ENCODE results near the gene OGFR.

Gene OGFR

DNA sequence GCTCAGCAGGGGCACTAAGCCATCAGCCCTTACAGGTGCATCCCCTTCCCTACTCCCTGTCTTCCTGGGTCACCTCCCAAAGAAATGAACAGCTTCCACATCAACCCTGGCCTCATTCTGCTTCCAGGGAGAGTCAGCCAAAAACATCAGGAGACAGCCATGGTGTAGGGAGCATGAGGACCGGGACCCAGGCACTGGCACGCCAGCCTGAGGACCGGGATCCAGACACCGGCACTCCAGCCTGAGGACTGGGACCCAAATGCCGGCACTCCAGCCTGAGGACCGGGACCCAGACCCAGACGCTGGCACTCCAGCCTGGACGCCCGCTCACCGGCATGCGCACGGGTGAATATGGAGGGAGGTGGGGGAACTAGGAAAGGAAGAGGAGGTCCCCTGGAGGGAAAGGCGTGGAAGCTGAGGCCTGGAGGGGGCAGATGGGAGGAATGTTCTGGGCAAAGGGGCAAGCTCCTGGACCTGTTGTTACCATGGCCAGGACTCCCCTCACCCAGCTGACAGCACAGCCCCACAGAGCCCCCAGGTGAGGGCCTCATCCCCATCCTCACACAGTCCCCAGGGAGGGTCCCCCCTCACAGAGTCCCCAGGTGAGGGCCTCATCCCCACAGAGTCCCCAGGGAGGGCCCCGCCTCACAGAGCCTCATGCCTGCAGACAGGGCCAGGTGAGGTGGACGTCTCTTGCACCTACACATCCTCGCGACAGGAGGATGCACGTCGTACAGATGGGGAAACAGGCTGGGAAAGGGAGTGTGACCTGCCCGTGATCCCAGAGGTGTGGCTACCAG lies 34.3 kb upstream of the OGFR start:
- FAIRE-seq: no peak

DNA sequence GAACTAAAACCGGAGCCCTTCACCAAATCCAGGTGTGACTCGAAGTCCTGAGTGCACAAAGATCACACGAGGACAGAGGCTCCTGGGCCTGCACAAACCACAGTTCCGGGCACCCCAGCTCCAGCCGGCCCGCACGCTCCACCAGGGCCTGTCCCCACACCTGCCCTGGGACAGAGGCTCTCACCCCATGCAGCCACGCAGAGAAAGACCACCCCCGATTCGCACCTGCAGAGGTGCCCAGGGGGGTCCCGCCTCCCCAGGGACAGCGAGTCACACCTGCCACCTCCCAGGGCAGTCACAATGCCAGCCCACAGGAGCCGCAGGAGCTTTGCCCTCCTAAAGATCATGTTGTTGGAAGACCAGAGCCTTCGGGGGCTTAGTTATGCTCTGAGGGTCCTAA lies 33.7 kb upstream of the OGFR start:
- no peak for FAIRE-seq

DNA sequence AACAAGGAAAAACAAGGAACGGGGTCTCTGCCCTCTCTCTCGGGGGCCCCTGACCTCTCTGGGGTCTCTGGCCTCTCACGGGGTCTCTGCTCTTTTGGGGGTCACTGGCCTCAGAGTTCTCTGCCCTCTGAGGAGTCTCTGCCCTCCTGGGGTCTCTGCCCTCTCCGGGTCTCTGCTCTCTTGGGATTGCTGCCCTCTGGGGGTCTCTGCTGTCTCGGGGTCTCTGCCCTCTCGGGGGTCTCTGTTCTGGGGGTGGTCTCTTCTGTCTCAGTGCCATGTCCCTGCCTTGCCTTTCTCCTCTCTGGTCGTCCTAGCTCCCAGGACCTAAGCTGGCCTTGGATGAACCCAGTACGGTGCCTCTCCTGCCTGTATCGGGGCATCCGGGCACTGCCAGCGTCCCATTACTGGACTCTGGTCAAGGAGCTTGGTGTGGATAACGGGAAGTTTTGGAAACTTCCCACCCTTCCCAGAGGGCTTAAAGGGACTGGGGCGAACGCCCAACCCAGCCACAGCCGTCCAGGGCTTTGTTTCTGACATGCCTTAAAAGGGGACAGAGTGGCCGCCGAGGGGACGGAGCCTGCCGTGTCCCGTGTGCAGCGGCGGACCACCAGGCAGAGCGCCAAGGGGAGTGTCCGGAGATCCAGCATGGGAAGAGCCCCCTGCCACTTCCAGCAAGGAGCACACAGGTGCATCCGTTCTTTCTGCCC lies 33.1 kb upstream of the OGFR start:
- FAIRE-seq: no peak

DNA sequence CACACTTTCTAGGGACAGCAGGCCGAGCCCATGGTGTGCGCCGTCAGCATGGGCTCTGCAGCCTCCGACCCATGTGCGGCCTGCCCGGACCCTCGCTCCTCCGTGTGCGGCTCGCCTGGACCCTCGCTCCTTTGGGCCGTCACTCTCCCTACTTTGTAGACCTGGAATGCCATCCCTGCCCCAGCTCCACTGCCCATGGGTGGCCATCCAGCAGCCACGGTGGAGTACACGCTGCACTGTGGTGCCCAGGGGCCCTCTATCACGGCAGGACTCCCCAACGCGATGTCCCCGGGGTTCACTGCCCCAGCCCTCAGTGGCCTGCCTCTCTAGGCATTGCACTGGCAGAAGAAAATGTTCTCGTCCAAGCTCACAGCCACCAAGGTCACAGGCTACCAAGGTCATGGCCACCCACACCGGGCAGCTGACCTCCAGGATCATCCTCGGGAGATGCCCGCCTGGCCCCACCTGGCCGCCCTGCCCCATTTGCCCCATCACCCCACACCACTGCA lies 32.5 kb upstream of the OGFR start:
- FAIRE-seq: no peak

DNA sequence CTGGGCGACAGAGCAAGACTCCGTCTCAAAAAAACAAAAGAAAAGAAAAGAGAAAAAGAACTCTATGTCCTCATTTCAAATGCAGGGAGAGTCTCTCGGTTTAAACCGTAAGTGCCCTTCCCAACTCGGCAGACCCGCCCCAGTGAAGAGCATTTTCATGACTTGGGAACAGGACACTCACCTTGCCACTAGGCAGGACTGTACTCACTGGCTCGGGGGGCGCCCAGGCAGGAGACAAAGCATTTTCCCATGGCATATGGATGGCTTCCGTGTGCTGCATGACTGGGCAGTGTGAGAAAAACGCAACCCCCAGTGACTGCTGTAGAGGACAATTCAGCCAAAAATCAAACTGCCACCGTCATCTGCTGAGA lies 32.0 kb upstream of the OGFR start:
- FAIRE-seq: no peak

DNA sequence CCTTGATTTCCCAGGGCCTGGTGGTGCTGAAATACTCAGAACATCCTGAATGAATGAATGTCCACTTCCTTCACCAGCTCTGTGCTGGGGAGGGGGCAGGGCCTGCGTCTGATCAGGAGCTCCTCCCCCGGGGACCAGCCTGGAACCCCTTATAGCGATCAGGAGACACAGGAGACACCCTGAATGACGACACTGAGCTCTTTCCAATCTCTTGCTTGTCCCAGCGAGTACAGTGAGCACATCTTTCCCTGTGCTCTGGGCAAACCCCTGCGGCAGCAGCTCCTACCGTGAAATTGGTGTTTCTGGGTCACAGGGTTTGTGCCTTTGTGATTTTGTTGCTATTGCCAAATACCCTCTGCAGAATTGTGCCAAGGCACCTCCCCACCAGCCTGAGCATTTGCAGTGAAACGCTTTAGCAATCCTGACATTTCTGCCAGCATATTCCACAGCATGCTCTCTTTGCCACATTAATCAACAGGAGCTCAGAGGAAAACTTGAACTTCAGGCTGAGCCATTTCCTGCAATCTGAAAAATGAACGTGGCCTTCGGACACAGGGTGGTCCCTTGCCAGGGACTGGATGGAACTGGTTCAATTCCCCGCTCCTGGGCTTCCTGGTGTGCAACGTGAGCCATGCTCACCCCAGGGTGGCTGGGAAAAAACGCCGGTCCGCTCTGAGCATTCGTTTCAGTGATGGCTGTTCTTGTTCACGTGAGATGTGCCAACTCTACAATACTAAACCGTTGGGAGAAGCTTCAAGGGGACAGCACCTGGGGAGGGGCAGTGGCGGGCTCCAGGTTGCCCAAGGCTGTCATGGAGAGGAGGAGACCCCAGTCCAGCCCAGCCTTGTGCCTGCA lies 31.4 kb upstream of the OGFR start:
- no peak for FAIRE-seq

DNA sequence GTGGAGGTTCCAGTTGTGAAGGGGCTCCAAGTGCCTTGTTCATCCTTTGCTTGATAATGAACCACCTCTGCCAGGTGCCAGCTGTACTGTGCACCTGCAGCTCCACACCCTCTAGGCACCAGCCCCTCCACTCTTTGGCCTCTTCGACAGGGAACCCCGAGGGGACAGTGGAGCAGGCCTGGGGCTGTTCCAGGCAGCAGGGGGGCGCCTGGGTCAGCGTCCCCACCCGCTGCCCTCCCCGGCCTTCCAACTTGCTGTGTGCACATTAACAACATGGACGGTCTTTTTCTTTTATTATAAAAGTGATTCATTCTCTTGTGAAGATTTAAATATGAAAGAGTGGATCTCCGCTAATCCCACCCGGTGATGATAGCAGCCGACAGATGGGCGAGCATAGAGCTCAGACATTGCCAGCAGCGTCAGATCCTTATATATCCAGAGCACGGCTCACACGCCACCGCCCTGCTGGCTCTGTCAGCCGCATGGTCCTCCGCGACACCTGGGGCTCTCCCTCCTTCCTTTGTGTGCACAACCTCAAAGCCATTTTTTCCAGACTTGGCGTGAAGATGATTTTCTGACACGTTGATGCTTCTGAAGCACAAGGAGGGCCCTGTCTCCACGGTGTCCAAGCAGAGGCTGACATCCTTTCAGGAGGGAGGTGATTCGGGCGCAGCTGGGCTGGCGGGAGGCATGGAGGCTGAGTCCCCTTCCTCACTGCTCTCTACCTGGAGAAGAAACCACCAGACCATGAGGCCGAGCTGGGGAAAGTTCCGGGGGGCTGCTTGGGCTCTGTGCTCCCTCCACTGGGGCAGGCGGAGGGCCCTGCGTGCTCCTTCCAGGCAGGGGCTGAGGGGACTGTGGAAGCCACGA lies 30.6 kb upstream of the OGFR start:
- FAIRE-seq: no peak

DNA sequence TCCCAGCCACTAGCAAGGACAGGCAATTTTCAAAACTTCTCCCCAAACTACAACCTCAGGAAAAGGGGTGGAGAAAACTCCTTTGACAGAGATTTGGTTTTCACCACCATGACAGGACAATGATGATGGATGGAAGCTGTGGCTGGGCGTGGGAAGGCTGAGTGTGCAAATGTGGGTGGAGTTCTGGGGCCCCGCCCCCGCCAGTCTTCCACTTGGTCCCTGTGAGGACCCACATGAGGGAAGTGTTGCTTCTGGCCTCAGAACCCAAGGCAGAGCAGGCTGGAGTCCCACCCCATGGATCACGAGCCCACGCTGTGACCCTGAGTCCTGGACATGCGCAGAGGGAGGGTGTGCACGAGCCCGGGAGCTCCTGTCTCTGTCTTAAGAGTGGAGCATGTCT lies 29.9 kb upstream of the OGFR start:
- FAIRE-seq: no peak

DNA sequence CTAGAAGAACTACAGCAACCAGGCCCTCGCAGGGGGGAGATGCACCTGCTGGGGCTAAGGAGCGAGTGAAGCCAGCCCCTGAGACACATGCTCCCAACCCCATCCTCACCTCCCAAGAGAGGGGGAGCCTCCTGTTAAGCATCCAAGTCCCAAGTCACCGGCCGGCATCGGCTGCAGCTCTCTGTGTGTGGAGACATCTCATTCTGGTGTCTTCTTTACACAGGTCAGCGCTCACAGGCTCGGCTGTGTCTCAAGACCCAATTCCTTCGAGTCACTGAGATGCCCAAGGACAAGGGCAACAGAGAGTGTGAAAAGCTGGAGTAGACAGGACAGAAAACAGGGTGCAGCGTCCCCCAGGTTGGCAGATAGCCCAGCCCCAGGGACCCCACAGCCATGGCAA lies 29.4 kb upstream of the OGFR start:
- FAIRE-seq: no peak

DNA sequence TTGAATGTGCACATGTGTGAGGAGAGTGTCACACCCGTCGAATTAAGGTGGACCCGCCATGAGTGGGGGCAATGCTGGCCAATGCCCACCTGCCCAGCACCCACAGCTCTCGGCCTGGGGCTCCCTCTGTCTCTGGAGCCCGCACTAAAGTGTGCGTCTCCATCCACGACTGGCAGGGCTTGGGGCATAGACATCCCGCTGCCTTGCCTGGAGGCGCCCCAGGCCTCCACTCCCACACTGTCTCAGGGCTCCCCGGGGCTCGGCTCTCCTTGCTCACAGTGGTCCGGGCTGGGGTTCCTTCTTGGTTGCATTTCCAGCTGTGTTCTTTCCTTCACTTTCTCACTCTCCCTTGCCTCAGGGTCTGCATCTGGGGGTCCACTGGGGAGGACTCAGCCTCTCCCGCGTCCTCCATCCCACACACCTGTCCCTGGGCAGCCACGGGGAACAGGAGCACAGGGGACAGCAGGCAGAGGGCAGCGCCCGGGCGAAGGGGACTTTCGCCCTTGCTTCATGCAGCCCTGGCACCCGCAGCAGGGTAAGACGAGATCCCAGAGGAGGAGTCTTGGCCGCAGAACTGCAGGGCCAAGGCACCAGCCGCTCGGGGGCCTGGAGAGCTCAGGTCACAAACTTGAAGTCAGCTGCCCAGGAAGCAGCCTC lies 28.5 kb upstream of the OGFR start:
- FAIRE-seq: no peak

DNA sequence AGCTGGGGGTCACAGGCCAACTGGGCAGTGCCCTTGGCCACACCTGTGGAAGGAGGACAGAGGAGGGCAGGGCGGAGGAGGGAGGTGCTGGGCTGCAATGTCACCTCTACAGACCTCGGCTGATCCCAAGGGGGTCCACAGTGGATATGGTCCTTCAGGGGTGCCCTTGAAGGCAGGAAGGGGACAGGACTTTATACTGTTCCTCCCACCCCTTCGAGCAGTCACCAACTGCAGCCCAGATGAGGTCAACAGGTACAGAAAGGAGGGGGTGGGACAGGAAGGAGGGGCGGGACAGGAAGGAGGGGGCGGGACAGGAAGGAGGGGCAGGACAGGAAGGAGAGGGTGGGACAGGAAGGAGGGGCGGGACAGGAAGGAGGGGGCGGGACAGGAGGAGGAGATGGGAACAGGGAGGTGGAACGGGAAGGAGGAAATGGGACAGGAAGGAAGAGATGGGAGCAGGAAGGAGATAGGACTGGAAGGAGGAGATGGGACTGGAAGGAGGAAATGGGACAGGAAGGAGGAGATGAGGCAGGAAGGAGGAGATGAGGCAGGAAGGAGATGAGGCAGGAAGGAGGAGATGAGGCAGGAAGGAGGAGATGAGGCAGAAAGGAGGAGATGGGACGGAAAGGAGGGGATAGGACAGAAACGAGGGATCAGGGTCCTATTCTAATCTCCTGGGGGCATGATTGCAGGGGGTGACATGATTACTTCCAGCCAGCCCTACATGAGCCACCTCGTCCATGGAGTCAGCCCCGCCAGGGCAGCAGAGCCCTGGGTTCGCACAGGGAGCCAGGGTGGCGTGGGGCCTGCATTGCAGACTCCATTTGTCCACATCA lies 27.7 kb upstream of the OGFR start:
- FAIRE-seq: no peak

DNA sequence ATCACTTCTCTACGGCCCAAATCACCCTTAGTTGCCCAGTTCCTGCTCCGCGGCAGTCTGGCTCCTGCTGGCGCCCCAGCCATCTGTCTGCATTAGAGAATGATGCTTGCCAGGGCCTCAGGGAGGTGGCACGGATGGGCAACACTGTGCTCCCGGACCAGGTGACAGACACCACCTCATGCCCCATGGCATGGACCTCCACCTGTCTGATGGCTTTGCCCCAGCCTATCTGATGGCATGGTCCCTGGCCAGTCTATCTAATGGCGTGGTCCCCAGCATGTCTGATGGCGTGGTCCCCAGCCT lies 27.2 kb upstream of the OGFR start:
- FAIRE-seq: no peak

DNA sequence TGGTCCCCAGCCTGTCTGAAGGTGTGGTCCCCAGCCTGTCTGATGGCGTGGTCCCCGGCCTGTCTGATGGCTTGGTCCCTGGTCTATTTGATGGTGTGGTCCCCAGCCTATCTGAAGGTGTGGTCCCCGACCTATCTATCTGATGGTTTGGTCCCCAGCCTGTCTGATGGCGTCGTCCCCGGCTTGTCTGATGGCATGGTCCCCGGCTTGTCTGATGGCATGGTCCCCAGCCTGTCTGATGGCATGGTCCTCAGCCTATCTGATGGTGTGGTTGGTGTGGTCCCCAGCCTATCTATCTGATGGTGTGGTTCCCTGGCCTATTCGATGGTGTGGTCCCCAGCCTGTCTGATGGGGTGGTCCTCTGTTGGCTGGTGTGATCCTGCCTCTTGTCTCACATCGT lies 26.6 kb upstream of the OGFR start:
- no peak for FAIRE-seq

DNA sequence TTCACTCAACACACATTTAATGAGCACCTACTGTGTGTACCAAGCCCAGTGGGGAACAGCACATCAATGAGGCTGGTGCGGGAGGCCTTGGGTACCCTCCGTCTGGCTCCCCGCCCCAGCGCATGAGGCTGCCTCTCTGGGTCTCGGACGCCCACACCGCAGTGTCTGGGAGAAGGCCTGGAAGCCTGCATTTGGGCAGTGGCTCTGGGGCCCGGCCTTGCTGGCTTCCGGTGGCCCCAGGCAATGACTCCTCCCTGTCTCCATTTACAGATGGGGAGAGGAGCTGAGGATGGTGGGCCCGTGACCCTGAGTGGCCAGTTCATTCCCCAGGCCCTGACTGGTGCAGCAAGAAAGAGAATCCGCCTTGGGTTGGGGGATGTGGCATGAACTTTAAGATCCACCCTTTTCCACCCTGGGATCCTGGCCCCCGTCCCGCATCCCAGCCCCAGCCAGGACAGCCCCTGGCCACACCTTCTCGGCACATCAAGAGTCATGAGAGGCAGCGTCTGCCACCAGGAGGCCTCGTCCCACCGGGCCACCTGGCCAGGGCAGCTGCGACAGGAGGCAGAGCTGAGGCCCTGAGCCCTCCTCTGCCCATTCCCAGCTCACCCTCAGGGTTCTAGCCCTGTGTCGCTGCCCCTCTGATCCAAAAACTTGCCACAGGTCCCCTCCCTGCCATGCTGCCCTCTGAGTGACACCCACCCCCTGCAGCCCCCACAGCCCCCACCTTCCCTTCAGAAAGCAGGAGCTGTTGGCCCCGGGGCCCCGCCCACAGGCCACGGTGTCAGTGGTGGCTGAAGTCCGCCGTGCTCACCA lies 25.8 kb upstream of the OGFR start:
- no peak for FAIRE-seq

DNA sequence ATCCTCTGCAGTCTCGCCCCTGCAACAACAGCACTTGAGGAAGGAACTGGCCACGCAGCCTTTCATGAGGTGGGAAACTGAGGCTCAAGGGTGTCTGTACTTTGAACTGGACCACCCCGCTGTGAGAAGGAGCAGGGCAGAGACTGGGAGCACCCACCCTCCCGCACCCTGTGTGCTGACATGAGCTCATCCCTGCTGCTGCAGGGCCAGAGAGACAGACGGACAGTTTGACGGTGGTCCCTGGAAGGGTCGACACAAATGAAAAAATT lies 25.3 kb upstream of the OGFR start:
- FAIRE-seq: no peak

DNA sequence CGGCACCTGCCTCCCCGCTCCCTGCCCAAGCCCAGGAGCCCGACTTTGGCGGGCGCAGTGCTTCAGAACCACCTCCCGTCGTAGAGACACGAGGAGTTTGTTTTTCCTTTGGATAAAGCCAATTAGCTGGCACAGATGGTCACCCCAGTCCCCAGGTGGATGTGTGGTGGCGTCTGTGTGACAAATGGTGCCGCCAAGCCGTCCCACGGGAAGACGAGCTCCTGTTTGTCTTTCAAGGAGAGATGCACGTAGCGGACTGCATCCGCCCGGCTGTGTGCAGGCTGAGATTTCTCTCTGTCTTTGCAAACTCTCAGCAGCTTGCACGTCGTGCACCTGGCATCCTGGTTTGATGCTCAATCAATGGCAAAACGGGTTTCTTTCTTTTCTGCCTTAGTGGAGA lies 24.4 kb upstream of the OGFR start:
- no peak for FAIRE-seq

DNA sequence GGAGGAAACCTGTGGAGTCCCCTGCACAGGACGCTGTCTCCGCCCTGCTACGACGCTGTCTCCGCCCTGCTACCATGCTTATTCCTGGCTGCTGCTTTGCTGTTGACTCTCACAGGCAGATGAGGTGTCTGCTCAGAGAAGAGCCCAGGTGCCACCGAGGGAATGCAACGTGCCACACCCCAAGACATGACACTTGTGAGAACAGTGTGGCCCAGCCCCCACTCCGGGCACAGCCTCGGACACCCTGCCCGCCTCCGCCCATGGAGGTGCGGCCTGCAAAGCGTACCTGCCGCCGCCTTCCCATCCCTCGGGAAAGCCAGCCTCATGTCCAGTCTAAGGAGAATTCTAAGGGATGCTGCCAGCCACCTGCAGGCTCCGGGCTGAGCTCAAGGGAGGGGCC lies 23.9 kb upstream of the OGFR start:
- FAIRE-seq: no peak

DNA sequence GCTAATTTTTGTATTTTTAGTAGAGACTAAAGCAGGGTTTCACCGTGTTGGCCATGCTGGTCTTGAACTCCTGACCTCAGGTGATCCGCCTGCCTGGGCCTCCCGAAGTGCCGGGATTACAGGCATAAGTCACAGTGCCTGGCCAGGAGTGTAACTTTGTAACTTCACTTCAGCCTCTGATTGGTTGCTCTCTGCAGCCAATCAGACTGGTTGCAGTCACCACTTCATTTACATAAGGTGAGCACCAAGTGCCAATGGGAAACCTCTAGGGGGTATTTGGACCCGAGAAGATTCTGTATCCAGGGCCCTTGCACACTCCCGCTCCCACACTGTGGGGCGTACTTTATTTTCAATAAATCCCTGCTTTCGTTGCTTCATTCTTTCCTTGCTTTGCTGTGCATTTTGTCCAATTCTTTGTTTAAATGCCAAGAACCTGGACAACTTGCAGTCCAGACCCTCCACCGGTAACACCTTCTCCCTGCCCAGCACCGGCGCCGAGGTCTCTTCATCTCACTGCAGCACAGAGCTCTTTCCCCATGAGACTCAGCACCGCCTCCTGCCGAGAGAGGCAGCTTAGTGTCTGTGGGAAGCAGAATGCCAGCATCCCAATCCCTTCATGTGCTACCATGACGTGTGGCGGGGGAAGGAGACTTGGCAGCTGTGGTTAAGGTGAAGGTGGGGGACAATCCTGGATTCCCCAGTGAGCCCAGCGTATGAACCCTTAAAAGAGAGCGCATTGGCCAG lies 22.3 kb upstream of the OGFR start:
- no peak for FAIRE-seq

DNA sequence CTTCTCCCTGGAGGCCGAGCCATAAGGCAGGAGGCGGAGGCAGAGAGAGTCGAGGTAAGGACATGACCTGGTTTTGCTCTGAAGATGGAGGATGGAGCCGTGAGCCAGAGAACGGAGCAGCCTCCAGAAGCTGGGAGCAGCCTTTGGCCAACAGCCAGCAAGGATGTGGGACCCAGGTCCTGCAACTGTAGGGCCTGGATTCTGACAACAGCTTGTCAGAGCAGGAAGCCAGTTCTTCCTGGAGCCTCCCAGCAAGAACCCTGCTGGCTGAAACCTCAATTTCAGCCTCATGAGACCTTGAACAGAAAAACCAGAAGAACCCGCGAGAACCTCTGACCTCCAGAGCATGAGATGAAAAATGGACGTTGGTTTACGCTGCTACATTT lies 21.7 kb upstream of the OGFR start:
- FAIRE-seq: no peak

DNA sequence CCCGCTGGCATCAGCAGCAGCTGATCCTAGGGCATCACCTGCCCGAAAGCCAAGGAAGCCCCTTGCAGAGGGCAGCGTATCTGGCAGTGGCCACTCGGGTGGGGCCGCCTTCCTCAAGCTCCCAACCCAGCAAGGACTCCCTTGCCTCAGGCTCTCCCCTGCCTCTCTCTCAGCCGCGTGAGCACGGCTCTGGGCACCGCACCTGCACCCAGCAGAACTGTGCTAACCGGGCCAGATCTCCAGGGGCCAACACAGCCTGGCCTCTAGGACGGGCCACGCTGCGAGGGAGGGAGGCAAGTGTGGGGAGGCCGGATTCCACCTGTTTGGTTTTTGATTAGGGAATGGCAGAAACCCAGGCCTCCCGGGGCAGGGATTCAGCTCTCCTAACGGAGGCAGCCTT lies 20.1 kb upstream of the OGFR start:
- FAIRE-seq: no peak

Measured in islet of Langerhans (tissue), 1 donor.